SK-N-MC (cell line): Measurements from ENCODE around the gene GORASP1.

ENCODE experiments used
- DNase-seq: peaks from one replicate; pipeline ENCODE4 v3.0.0-alpha.2; 2011; ENCODE audit warnings: low read depth, low spot score
- H3K27ac ChIP-seq: fragments of 200-600 bp; sonication (generic); 2 replicates; pipeline ENCODE4 v1.5.1; 2016; ENCODE audit warnings: mixed run types
- H3K36me3 ChIP-seq: fragments of 200-600 bp; sonication (generic); 2 replicates; pipeline ENCODE4 v1.6.1; 2017; ENCODE audit warnings: antibody characterized with exemption, low read length, mixed read lengths; ENCODE audit not compliant: insufficient read depth
- H3K4me3 ChIP-seq: fragments of 200-600 bp; sonication (generic); 2 replicates; pipeline ENCODE4 v1.5.1; 2016
- H3K9ac ChIP-seq: fragments of 200-600 bp; sonication (generic); 2 replicates; pipeline ENCODE4 v1.8.0; 2017; ENCODE audit warnings: mixed run types, mixed read lengths; ENCODE audit not compliant: insufficient read length
- H3K9me3 ChIP-seq: fragments of 200-600 bp; sonication (generic); 2 replicates; pipeline ENCODE4 v1.6.1; 2017; ENCODE audit warnings: low read depth, mild to moderate bottlenecking, antibody characterized with exemption, low read length, moderate library complexity, mixed read lengths
- EZH2 ChIP-seq: fragments of 200-600 bp; sonication (generic); IDR thresholded peaks from one replicate; pipeline ENCODE4 v1.6.1; 2017; ENCODE audit warnings: antibody characterized with exemption
- FOXP2 ChIP-seq: optimal IDR thresholded peaks from 2 replicates; pipeline ENCODE3; 2011; ENCODE audit warnings: mild to moderate bottlenecking, moderate library complexity; ENCODE audit not compliant: insufficient read depth; ENCODE audit errors: extremely low read length, control extremely low read depth
- POLR2AphosphoS5 ChIP-seq: IDR thresholded peaks from 2 replicates; pipeline ENCODE4 v1.6.1; 2012; ENCODE audit warnings: mild to moderate bottlenecking, low read depth, low read length, borderline replicate concordance

Gene GORASP1

GRCh38 chr3:39096775-39097174 lies 10.7 kb downstream of the GORASP1 start:
- Histone ChIP-seq H3K27ac (no peak overlapping the region), H3K9ac (no peak overlapping the region), H3K4me3 (no peak overlapping the region), H3K9me3 (no peaks in the 10 kb centered on the region), H3K36me3 (no peaks in the 10 kb centered on the region; the same call in 1 of the 2 replicates)
- no peak for DNase-seq
- TF ChIP-seq EZH2 (no peak), FOXP2 (no peak), POLR2AphosphoS5 (no peak)

DNA sequence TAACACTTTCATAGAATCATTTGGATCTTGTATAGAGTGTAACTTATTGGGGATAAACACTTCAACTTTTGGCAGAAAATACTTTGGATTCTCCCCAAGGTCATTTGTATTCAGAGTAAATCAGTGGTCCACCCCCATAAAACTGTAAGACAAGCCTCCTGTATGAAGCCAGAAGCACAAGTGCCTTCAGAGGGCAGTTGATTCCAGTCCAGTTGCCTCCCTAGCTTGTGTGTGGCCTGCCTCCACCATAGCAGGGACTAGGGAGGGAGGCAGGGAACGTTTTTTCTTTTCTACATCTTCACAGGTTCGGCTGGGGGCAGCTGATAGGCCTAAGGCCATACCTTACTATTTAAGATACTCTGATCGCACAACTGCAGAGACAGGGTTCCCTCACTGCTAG lies 11.6 kb downstream of the GORASP1 start:
- no peaks in the 10 kb centered on the region; the same call in 1 of the 2 replicates for H3K36me3 ChIP-seq
- no peak for TF ChIP-seq POLR2AphosphoS5
- TF ChIP-seq FOXP2: no peak
- no peak for TF ChIP-seq EZH2
- H3K9ac ChIP-seq: no peak overlapping the region
- no peaks in the 10 kb centered on the region for H3K9me3 ChIP-seq
- no peak overlapping the region for H3K4me3 ChIP-seq
- no peak for DNase-seq
- H3K27ac ChIP-seq: no peak overlapping the region

DNA sequence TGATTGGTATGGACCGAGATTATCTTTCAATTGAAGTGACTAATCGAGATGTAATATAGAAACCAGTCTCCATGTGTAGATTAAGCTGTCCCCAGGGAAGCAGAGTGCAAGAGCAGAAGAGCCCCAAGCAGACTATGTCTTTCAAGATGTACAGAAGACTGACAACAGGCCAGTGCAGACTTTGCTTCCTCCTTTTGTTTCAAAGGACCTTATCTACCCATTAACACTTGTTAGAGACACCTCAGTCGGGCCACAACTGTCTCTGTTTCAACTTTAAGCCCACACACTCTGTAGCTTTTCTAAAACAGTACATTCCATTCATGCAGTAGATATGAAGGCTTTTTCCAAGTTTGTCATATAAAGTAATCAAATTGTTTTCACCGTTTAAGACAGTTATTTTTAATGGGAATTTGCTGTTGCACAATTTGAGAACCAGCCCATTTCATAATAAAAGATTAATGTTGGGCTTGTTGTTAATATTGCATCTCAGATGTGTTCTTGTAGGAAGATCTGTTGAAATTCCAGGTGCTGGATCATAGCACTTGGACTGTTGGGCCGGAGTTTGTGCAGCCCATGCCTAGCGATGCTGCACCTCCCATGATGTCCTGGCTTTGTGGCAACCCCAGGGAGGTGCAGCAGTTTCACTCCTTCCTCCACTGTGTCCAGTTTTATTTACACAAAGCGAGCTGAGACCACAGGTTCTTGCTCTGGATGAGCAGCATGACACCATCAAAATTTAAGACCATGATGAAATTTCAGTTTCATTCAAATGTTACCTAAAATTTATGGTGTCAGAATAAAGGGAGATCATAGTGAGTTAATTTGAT lies 12.4 kb downstream of the GORASP1 start:
- Histone ChIP-seq H3K27ac (no peak overlapping the region), H3K36me3 (no peaks in the 10 kb centered on the region; the same call in 1 of the 2 replicates), H3K4me3 (no peak overlapping the region), H3K9ac (no peak overlapping the region), H3K9me3 (no peaks in the 10 kb centered on the region)
- DNase-seq: no peak
- TF ChIP-seq EZH2: no peak
- no peak for TF ChIP-seq POLR2AphosphoS5
- no peak for TF ChIP-seq FOXP2

DNA sequence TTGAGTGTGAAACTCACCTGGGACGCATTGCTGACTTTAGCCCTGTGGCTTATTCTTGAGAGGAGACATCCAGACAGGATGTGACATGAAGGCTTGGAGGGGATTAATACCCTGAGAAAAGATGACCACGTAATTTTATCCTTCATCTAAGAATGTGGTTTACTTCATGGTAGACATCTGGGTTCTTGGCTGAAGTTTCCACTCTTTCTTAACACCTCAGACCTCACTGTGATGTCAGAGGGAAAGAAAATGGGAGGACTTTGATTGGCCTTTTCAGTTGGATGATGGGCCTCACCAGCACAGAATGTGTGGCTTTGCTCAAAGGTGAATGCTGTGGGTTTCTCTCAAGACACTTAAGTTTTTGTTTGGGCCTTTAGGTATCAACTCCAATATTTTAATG lies 16.5 kb downstream of the GORASP1 start:
- Histone ChIP-seq H3K27ac (no peak overlapping the region), H3K4me3 (no peak overlapping the region), H3K36me3 (no peaks in the 10 kb centered on the region; the same call in 1 of the 2 replicates), H3K9ac (no peak overlapping the region), H3K9me3 (no peaks in the 10 kb centered on the region)
- TF ChIP-seq POLR2AphosphoS5 (no peak), FOXP2 (no peak), EZH2 (no peak)
- no peak for DNase-seq

- TF ChIP-seq EZH2: no peak
- no peak for TF ChIP-seq POLR2AphosphoS5
- no peak for TF ChIP-seq FOXP2
- Histone ChIP-seq H3K4me3 (no peak overlapping the region), H3K9ac (no peak overlapping the region), H3K27ac (no peak overlapping the region), H3K9me3 (no peaks in the 10 kb centered on the region), H3K36me3 (no peaks in the 10 kb centered on the region)
- DNase-seq: no peak
Measured at GRCh38 chr3:39088889-39089288, 18.5 kb downstream of the GORASP1 start.

GRCh38 chr3:39088456-39088855 lies 19.0 kb downstream of the GORASP1 start:
- no peak for TF ChIP-seq FOXP2
- Histone ChIP-seq H3K4me3 (no peak overlapping the region), H3K9ac (no peak overlapping the region), H3K27ac (no peak overlapping the region), H3K36me3 (no peaks in the 10 kb centered on the region), H3K9me3 (no peaks in the 10 kb centered on the region)
- DNase-seq: no peak

DNA sequence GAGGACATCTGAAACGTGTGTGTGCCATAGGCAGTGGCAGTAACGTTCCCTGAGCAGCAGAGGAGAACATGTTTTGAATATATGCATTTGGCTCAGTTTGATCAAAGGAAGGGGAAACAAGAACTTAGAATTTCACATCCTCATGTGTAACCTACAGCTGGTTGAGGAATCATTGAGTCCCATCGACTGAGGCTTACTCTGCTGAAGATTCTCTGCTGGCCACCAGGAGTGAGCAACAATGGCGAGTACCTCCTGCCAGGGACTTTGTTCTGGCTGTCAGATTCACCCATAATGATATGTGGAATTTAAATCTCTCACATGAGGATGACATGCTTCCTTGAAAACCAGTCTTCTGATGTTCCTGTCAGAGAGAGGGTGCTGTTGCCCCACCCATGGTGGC lies 21.3 kb downstream of the GORASP1 start:
- H3K9ac ChIP-seq: no peak overlapping the region
- H3K9me3 ChIP-seq: no peaks in the 10 kb centered on the region
- no peak for TF ChIP-seq FOXP2
- TF ChIP-seq POLR2AphosphoS5: no peak
- no peak for TF ChIP-seq EZH2
- no peak overlapping the region for H3K27ac ChIP-seq
- no peak for DNase-seq
- no peaks in the 10 kb centered on the region for H3K36me3 ChIP-seq
- no peak overlapping the region for H3K4me3 ChIP-seq

GRCh38 chr3:39082666-39083313 lies 24.6 kb downstream of the GORASP1 start:
- TF ChIP-seq FOXP2 (no peak), EZH2 (no peak), POLR2AphosphoS5 (no peak)

More at GRCh38 chr3:39082666-39083313, 24.6 kb downstream of the GORASP1 start:
- Histone ChIP-seq H3K4me3 (no peak overlapping the region), H3K9me3 (no peaks in the 10 kb centered on the region), H3K27ac (no peak overlapping the region), H3K36me3 (no peaks in the 10 kb centered on the region), H3K9ac (no peak overlapping the region)
- no peak for DNase-seq
